Measurements from ENCODE around the gene MMP14. TPM values are rescaled to one million over a fixed set of nuclear protein-coding genes. Genes with fewer than 3 reads are reported as not detected.

Gene MMP14
- total and polyA plus RNA-seq, 2 of the 13 experiments (the other 11 are each of a cell fraction or from before 2014, with no cell fraction given), result 5.2 to 9.8 TPM

- TF ChIP-seq TCF7 (IDR thresholded peaks at IDR 0.05; ENCODE audit: low read depth) (no peak), ZNF782 (CRISPR knock-in tag; IDR thresholded peaks at IDR 0.05; ENCODE audit: borderline replicate concordance) (no peak), LCORL (IDR thresholded peaks at IDR 0.05) (no peak), LCORL (CRISPR knock-in tag; IDR thresholded peaks at IDR 0.05) (no peak), TRIM24 (CRISPR knock-in tag; IDR thresholded peaks at IDR 0.05) (no peak), NFYC (CRISPR knock-in tag; IDR thresholded peaks at IDR 0.05) (no peak), NFKB2 (CRISPR knock-in tag; IDR thresholded peaks at IDR 0.05; ENCODE audit: borderline replicate concordance) (0 out of 2 replicates have a peak, but pooled peaks have one; percentile 37), ZNF225 (CRISPR knock-in tag; IDR thresholded peaks at IDR 0.05) (no peak), ZNF205 (CRISPR knock-in tag; IDR thresholded peaks at IDR 0.05) (no peak), ZNF343 (CRISPR knock-in tag; IDR thresholded peaks at IDR 0.05) (no peak), ZNF143 (CRISPR knock-in tag; IDR thresholded peaks at IDR 0.05) (no peak), FIP1L1 (IDR thresholded peaks at IDR 0.05; ENCODE audit: borderline replicate concordance, insufficient read depth, low read depth, low read length) (no peak), NFE2L2 (IDR thresholded peaks at IDR 0.05; ENCODE audit: low read length) (no peak), HNRNPLL (IDR thresholded peaks at IDR 0.05; ENCODE audit: low read depth, low read length, poor library complexity, severe bottlenecking) (no peak), KLF9 (CRISPR knock-in tag; IDR thresholded peaks at IDR 0.05; ENCODE audit: low read depth) (no peak), MTA3 (CRISPR knock-in tag; IDR thresholded peaks at IDR 0.05) (no peak), ZSCAN5A (CRISPR knock-in tag; IDR thresholded peaks at IDR 0.05; ENCODE audit: borderline replicate concordance) (no peak), NR0B2 (CRISPR knock-in tag; IDR thresholded peaks at IDR 0.05) (peak; percentile 36; the same call in 1 of the 2 replicates), CREBL2 (CRISPR knock-in tag; IDR thresholded peaks at IDR 0.05; ENCODE audit: borderline replicate concordance) (0 out of 2 replicates have a peak, but pooled peaks have one; percentile 20), ZNF510 (CRISPR knock-in tag; IDR thresholded peaks at IDR 0.05; ENCODE audit: low read depth) (no peak), FOXO1 (CRISPR knock-in tag; IDR thresholded peaks at IDR 0.05) (no peak), ZNF513 (CRISPR knock-in tag; conservative IDR thresholded peaks at IDR 0.05) (no peak)
- TF ChIP-seq, protein P1, sequence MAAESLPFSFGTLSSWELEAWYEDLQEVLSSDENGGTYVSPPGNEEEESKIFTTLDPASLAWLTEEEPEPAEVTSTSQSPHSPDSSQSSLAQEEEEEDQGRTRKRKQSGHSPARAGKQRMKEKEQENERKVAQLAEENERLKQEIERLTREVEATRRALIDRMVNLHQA (CRISPR knock-in tag; IDR thresholded peaks at IDR 0.05), result no peak
- TF ChIP-seq, protein P2, sequence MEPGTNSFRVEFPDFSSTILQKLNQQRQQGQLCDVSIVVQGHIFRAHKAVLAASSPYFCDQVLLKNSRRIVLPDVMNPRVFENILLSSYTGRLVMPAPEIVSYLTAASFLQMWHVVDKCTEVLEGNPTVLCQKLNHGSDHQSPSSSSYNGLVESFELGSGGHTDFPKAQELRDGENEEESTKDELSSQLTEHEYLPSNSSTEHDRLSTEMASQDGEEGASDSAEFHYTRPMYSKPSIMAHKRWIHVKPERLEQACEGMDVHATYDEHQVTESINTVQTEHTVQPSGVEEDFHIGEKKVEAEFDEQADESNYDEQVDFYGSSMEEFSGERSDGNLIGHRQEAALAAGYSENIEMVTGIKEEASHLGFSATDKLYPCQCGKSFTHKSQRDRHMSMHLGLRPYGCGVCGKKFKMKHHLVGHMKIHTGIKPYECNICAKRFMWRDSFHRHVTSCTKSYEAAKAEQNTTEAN (CRISPR knock-in tag; conservative IDR thresholded peaks at IDR 0.05), result no peak
These were observed 42.2 kb downstream of the MMP14 start (continued) for GRCh38 chr14:22878271-22879246.
